Measurements from ENCODE around the gene LNX2. TPM values are rescaled to one million over a fixed set of nuclear protein-coding genes. Genes with fewer than 3 reads are reported as not detected.

LNX2 gene
- total RNA-seq, 1 experiment from 2014 or later = 12.1 TPM

DNA sequence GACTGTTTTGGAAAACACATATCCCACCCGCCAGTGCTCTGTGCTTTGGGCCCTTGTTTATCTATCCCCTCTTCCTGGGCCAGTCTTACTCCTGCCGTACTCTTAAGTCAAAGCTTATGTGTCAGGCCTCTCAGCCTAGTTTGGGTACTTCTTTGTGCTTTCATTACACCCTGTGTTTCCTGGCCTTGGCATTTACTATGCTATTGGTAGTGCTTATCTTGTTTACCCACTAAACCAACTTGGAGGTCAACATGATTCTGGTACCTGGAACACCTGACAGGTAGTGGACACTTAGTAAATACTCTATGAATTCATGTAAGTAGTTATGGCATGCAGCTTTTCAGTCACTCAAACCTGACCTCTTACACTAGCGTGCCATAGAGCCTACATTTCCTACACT lies 3.7 kb upstream of the LNX2 start:
- Histone ChIP-seq H3K4me1 (ENCODE audit: control insufficient read depth in 1 of 2, insufficient read depth in 2 of 2, low read length in 2 of 2) (peaks cover 10 to 18% of the 10 kb centered on the region in 2 experiments), H4K20me1 (ENCODE audit: insufficient read depth) (peaks cover 11% of the 10 kb centered on the region; the same call in 1 of the 2 replicates), H2AFZ (ENCODE audit: low read depth, low read length, poor library complexity, severe bottlenecking) (no peak overlapping the region), H3K79me2 (ENCODE audit: insufficient read depth, low read length) (peaks cover 83% of the 10 kb centered on the region), H3K9me2 (ENCODE audit: insufficient read depth) (no peaks in the 10 kb centered on the region), H3K9me3 (ENCODE audit: control insufficient read depth in 1 of 2, insufficient read depth in 1 of 2, low read depth in 1 of 2, low read length in 2 of 2) (no peaks in the 10 kb centered on the region), H3K36me3 (ENCODE audit: control insufficient read depth in 1 of 2, insufficient read depth in 2 of 2, low read length in 2 of 2) (peaks cover 6 to 17% of the 10 kb centered on the region in 2 experiments; a peak in 3 of 4 replicates), H3K4me2 (ENCODE audit: low read length) (no peak overlapping the region), H3K27me3 (ENCODE audit: insufficient read depth, low read length) (no peaks in the 10 kb centered on the region), H3K9ac (ENCODE audit: low read length) (no peak overlapping the region), H3K4me3 (replicated peaks in 1 of 2; ENCODE audit: low read depth in 1 of 2, low read length in 2 of 2) (no peak overlapping the region), H3K27ac (ENCODE audit: low read depth, low read length) (no peak overlapping the region)
- DNase-seq (ENCODE audit: low read depth, low spot score) = no peak
- ChIA-PET POLR2A (no interaction called here), CTCF (no interaction called here), RAD21 (ENCODE audit: low non-redundant PET in 1 of 2, low total read pairs in 2 of 2, uncharacterized antibody in 2 of 2, unreplicated experiment in 2 of 2) (no interaction called here)
- intact Hi-C loops (cut with micrococcal nuclease) = loop anchor here (5.0 to 10.0 kb wide), 2 partner anchors 172 to 229 kb away; partner anchors contain the start of gene MTIF3
- BruUV-seq (replicated peaks) = no TSS peak
- TF ChIP-seq JUND (IDR thresholded peaks at IDR 0.05) (no peak), RAD21 (IDR thresholded peaks at IDR 0.05; ENCODE audit: low read depth) (no peak), CEBPB (IDR thresholded peaks at IDR 0.05; ENCODE audit: low read depth) (no peak), POLR2AphosphoS5 (IDR thresholded peaks at IDR 0.05; ENCODE audit: low read depth, low read length) (no peak), FOSL1 (IDR thresholded peaks at IDR 0.05; ENCODE audit: low read depth) (no peak), YY1 (IDR thresholded peaks at IDR 0.05; ENCODE audit: extremely low read depth, insufficient replicate concordance, low read depth, low read length) (no peak), TCF7L2 (IDR thresholded peaks at IDR 0.05; ENCODE audit: borderline replicate concordance, extremely low read depth, insufficient read depth, insufficient read length) (no peak), ZNF274 (IDR thresholded peaks at IDR 0.05; ENCODE audit: low read depth, low read length) (no peak), EZH2phosphoT487 (IDR thresholded peaks at IDR 0.05; ENCODE audit: borderline replicate concordance) (no peak), SP1 (IDR thresholded peaks at IDR 0.05; ENCODE audit: low read depth) (no peak)
- TF ChIP-seq, protein P1, sequence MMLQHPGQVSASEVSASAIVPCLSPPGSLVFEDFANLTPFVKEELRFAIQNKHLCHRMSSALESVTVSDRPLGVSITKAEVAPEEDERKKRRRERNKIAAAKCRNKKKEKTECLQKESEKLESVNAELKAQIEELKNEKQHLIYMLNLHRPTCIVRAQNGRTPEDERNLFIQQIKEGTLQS (IDR thresholded peaks at IDR 0.05) = no peak
- TF ChIP-seq, protein P2, sequence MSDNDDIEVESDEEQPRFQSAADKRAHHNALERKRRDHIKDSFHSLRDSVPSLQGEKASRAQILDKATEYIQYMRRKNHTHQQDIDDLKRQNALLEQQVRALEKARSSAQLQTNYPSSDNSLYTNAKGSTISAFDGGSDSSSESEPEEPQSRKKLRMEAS (IDR thresholded peaks at IDR 0.05) = no peak
- no peak for ATAC-seq
